ENCODE data around the gene NMBR. TPM values are rescaled to one million over a fixed set of nuclear protein-coding genes. Genes with fewer than 3 reads are reported as not detected.

NMBR gene
- polyA plus RNA-seq, 1 donor from 2014 or later: not detected

DNA sequence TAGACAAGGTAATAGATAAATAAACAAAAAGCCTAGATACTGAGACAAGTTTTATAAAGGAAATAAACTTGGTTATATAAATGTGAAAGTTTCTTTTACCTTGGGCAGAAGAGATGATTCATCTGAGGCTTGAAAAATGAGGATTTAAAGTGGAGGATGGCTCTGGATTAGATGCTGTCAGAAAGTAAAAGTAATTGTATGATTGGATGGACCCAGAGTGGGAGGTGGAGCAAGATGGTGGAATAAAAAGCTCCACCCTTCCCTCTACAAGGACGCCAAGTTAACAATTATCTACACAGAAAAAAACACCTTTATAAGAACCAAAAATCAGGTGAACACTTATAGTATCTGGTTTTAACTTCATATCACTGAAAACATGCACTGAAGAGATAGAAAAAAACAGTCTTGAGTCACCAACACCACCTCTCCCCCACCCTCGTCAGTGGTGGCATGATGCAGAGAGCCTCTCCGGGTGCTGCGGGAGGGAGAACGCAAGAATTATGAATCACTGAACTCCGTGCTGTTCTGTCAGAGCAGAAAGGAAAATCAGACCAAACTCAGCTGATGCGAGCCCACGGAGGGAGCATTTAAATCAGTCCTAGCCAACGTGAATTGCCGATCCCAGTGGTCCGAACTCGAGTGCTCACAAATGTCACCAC lies 98.9 kb downstream of the NMBR start:
- no peaks in the 10 kb centered on the region for H4K20me1 ChIP-seq (ENCODE audit: insufficient read depth)
- TF ChIP-seq, protein P1, sequence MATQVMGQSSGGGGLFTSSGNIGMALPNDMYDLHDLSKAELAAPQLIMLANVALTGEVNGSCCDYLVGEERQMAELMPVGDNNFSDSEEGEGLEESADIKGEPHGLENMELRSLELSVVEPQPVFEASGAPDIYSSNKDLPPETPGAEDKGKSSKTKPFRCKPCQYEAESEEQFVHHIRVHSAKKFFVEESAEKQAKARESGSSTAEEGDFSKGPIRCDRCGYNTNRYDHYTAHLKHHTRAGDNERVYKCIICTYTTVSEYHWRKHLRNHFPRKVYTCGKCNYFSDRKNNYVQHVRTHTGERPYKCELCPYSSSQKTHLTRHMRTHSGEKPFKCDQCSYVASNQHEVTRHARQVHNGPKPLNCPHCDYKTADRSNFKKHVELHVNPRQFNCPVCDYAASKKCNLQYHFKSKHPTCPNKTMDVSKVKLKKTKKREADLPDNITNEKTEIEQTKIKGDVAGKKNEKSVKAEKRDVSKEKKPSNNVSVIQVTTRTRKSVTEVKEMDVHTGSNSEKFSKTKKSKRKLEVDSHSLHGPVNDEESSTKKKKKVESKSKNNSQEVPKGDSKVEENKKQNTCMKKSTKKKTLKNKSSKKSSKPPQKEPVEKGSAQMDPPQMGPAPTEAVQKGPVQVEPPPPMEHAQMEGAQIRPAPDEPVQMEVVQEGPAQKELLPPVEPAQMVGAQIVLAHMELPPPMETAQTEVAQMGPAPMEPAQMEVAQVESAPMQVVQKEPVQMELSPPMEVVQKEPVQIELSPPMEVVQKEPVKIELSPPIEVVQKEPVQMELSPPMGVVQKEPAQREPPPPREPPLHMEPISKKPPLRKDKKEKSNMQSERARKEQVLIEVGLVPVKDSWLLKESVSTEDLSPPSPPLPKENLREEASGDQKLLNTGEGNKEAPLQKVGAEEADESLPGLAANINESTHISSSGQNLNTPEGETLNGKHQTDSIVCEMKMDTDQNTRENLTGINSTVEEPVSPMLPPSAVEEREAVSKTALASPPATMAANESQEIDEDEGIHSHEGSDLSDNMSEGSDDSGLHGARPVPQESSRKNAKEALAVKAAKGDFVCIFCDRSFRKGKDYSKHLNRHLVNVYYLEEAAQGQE (IDR thresholded peaks at IDR 0.05; ENCODE audit: borderline replicate concordance): no peak
- TF ChIP-seq MXI1 (conservative IDR thresholded peaks at IDR 0.05; ENCODE audit: poor library complexity, severe bottlenecking): no peak
- TF ChIP-seq SMC3 (conservative IDR thresholded peaks at IDR 0.05; ENCODE audit: poor library complexity): no peak
- no peak for TF ChIP-seq RAD21 (conservative IDR thresholded peaks at IDR 0.05)
- no peak for TF ChIP-seq POLR2AphosphoS5 (IDR thresholded peaks at IDR 0.05)
- TF ChIP-seq TAF1 (IDR thresholded peaks at IDR 0.05; ENCODE audit: low read depth): no peak
- no peak for TF ChIP-seq CTCF (IDR thresholded peaks at IDR 0.05; ENCODE audit: poor library complexity, severe bottlenecking)
- no peak for TF ChIP-seq EP300 (conservative IDR thresholded peaks at IDR 0.05; ENCODE audit: poor library complexity, severe bottlenecking)
- no peak for TF ChIP-seq EZH2 (IDR thresholded peaks at IDR 0.05; ENCODE audit: borderline replicate concordance, insufficient read depth, low read length, poor library complexity, severe bottlenecking)
- H3F3A ChIP-seq (ENCODE audit: insufficient read depth, low read length, poor library complexity, severe bottlenecking): no peaks in the 10 kb centered on the region
- H3K27me3 ChIP-seq (ENCODE audit: insufficient read depth, low read depth, low read length): no peaks in the 10 kb centered on the region
- H3K4me3 ChIP-seq (ENCODE audit: low read length): no peak overlapping the region
- H3K4me2 ChIP-seq (ENCODE audit: low read length): no peak overlapping the region
- H3K79me2 ChIP-seq (replicated peaks; ENCODE audit: insufficient read depth, low read length): no peaks in the 10 kb centered on the region
- no peaks in the 10 kb centered on the region for H3K36me3 ChIP-seq (ENCODE audit: insufficient read depth, low read length)
- no peaks in the 10 kb centered on the region for H3K9me3 ChIP-seq (ENCODE audit: low read length)
- no peak overlapping the region for H2AFZ ChIP-seq (ENCODE audit: low read depth, low read length)
- no peaks in the 10 kb centered on the region for H3K9me2 ChIP-seq (ENCODE audit: insufficient read depth, low read length)
- H3K9ac ChIP-seq (ENCODE audit: low read length): no peak overlapping the region
- no peak overlapping the region for H3K27ac ChIP-seq (ENCODE audit: low read length)

- no peaks in the 10 kb centered on the region for H3K36me3 ChIP-seq (ENCODE audit: insufficient read depth, low read length)
- no peak overlapping the region for H3K4me2 ChIP-seq (ENCODE audit: low read length)
- no peaks in the 10 kb centered on the region for H3K9me3 ChIP-seq (ENCODE audit: low read length)
- H3K79me2 ChIP-seq (replicated peaks; ENCODE audit: insufficient read depth, low read length): no peaks in the 10 kb centered on the region
- H3K4me3 ChIP-seq (ENCODE audit: low read length): no peak overlapping the region
- no peak overlapping the region for H3K9ac ChIP-seq (ENCODE audit: low read length)
- H4K20me1 ChIP-seq (ENCODE audit: insufficient read depth): no peaks in the 10 kb centered on the region
- TF ChIP-seq MXI1 (conservative IDR thresholded peaks at IDR 0.05; ENCODE audit: poor library complexity, severe bottlenecking) (no peak), EZH2 (IDR thresholded peaks at IDR 0.05; ENCODE audit: borderline replicate concordance, insufficient read depth, low read length, poor library complexity, severe bottlenecking) (no peak), SMC3 (conservative IDR thresholded peaks at IDR 0.05; ENCODE audit: poor library complexity) (peak; percentile 48), TAF1 (IDR thresholded peaks at IDR 0.05; ENCODE audit: low read depth) (no peak), EP300 (conservative IDR thresholded peaks at IDR 0.05; ENCODE audit: poor library complexity, severe bottlenecking) (no peak), POLR2AphosphoS5 (IDR thresholded peaks at IDR 0.05) (no peak), RAD21 (conservative IDR thresholded peaks at IDR 0.05) (peak; percentile 57), CTCF (IDR thresholded peaks at IDR 0.05; ENCODE audit: poor library complexity, severe bottlenecking) (peak; percentile 49)
- TF ChIP-seq, protein P1 (IDR thresholded peaks at IDR 0.05; ENCODE audit: borderline replicate concordance): no peak
- H3F3A ChIP-seq (ENCODE audit: insufficient read depth, low read length, poor library complexity, severe bottlenecking): no peaks in the 10 kb centered on the region
- no peaks in the 10 kb centered on the region for H3K27me3 ChIP-seq (ENCODE audit: insufficient read depth, low read depth, low read length)
- no peak overlapping the region for H2AFZ ChIP-seq (ENCODE audit: low read depth, low read length)
- no peak overlapping the region for H3K27ac ChIP-seq (ENCODE audit: low read length)
- no peaks in the 10 kb centered on the region for H3K9me2 ChIP-seq (ENCODE audit: insufficient read depth, low read length)
Observed at GRCh38 chr6:142045380-142046278, 101.3 kb downstream of the NMBR start.

Data from neural cell (in vitro differentiated cells).